HepG2 (cell line): ENCODE data around the gene TMEM229B. TPM values are rescaled to one million over a fixed set of nuclear protein-coding genes. Genes with fewer than 3 reads are reported as not detected.

Experiments used
- ATAC-seq: fragments of 200-7000 bp; cut with Tn5 transposase; 3 replicates; pipeline ENCODE4 v1.9.1; 2020; ENCODE audit warnings: mild to moderate bottlenecking, moderate library complexity
- BruUV-seq: library from RNA; stranded (reverse); fragments of 400-500 nt; replicated peaks from 2 replicates; lab custom pipeline; 2021; lab: Mats Ljungman, UMichigan
- CTCF ChIA-PET: fragments of 300-600 bp; formaldehyde crosslinking; extraction: SDS; loops from one replicate; lab custom pipeline; 2021; ENCODE audit warnings: low total read pairs, inconsistent platforms, low intra/inter-chr PET ratio; lab: Yijun Ruan, JAX
- POLR2A ChIA-PET: fragments of 350-600 bp; sonication (Branson Sonifier 250); formaldehyde crosslinking; loops from one replicate; lab custom pipeline; 2020; ENCODE audit warnings: antibody characterized with exemption, inconsistent platforms; lab: Yijun Ruan, JAX
- DNase-seq: peaks from one replicate; pipeline ENCODE4 v3.0.0-alpha.2; 2015; ENCODE audit warnings: low spot score
- FAIRE-seq: peaks from 3 replicates; lab custom pipeline; 2011; peaks lifted over from hg19 to GRCh38; lab: Jason Lieb, UNC
- H2AFZ ChIP-seq: one replicate; pipeline ENCODE4 v1.6.1; 2011; ENCODE audit warnings: low read length, inconsistent platforms
- H3K27ac ChIP-seq: fragments of 300-600 bp; 3 replicates; pipeline ENCODE4 v1.8.0; 2011; ENCODE audit warnings: mixed run types, mild to moderate bottlenecking, mixed read lengths, low read length, inconsistent platforms; ENCODE audit not compliant: insufficient read depth; ENCODE audit errors: extremely low read length
- H3K27me3 ChIP-seq, 2 experiments: fragments of 200-600 bp in 1 of 2; 2 replicates in 1 of 2; 3 replicates in 1 of 2; pipeline versions ENCODE4 v1.6.0 to v1.8.0; 2011; ENCODE audit warnings: low read length in 2 of 2, mild to moderate bottlenecking in 2 of 2, moderate library complexity in 2 of 2, inconsistent platforms in 1 of 2; ENCODE audit not compliant: insufficient read depth in 2 of 2, control insufficient read depth in 1 of 2
- H3K36me3 ChIP-seq, 2 experiments: fragments of 200-600 bp in 1 of 2; replicated peaks in 1 of 2; 2 replicates in 1 of 2; 3 replicates in 1 of 2; pipeline versions ENCODE4 v1.5.1 to v1.8.0; 2011; ENCODE audit warnings: low read length in 2 of 2, inconsistent platforms in 1 of 2; ENCODE audit not compliant: insufficient read depth in 2 of 2, control insufficient read depth in 1 of 2
- H3K4me1 ChIP-seq: 2 replicates; pipeline ENCODE4 v1.5.1; 2012; ENCODE audit warnings: low read length, inconsistent platforms; ENCODE audit not compliant: insufficient read depth
- H3K4me2 ChIP-seq: 2 replicates; pipeline ENCODE4 v1.6.0; 2011; ENCODE audit warnings: low read depth, low read length, inconsistent platforms
- H3K4me3 ChIP-seq, 3 experiments: fragments of 200-600 bp in 1 of 3; sonication (generic), shearing (Covaris generic) in 1 of 3; replicated peaks in 1 of 3; 2 replicates each; pipeline ENCODE4 v1.5.1; 2011 to 2016; ENCODE audit warnings: low read length in 3 of 3, inconsistent platforms in 2 of 3, low read depth in 2 of 3, mild to moderate bottlenecking in 2 of 3, control low read depth in 1 of 3, mixed read lengths in 1 of 3; ENCODE audit not compliant: insufficient read depth in 1 of 3
- H3K79me2 ChIP-seq: one replicate; pipeline ENCODE4 v1.6.1; 2011; ENCODE audit warnings: low read length, inconsistent platforms; ENCODE audit not compliant: insufficient read depth
- H3K9ac ChIP-seq: 2 replicates; pipeline ENCODE4 v1.6.0; 2011; ENCODE audit warnings: mild to moderate bottlenecking, low read depth, low read length, inconsistent platforms; ENCODE audit not compliant: insufficient read depth
- H3K9me3 ChIP-seq: 2 replicates; pipeline ENCODE4 v1.5.1; 2012; ENCODE audit warnings: mild to moderate bottlenecking, low read length
- H4K20me1 ChIP-seq: 2 replicates; pipeline ENCODE4 v1.6.0; 2011; ENCODE audit warnings: inconsistent platforms, mild to moderate bottlenecking, low read length, moderate library complexity; ENCODE audit not compliant: insufficient read depth
- DNMT1 ChIP-seq: sonication (generic); formaldehyde crosslinking; IDR thresholded peaks from 2 replicates; pipeline ENCODE4 v1.5.1; 2020; ENCODE audit warnings: mild to moderate bottlenecking, missing genetic modification reagents
- HHEX ChIP-seq: IDR thresholded peaks from 2 replicates; pipeline ENCODE4 v1.6.1; 2016; ENCODE audit warnings: control low read depth
- HMG20A ChIP-seq: IDR thresholded peaks from 2 replicates; pipeline ENCODE4 v1.6.1; 2016; ENCODE audit warnings: borderline replicate concordance
- KAT2B ChIP-seq: fragments of 150-350 bp; IDR thresholded peaks from 2 replicates; pipeline ENCODE4 v1.6.1; 2014; ENCODE audit warnings: low read depth, low read length, borderline replicate concordance
- KAT7 ChIP-seq: IDR thresholded peaks from 2 replicates; pipeline ENCODE4 v1.6.1; 2018; ENCODE audit warnings: borderline replicate concordance, missing compliant biosample characterization
- NR2F1 ChIP-seq, 2 experiments: fragments of 450-650 bp in 1 of 2; formaldehyde crosslinking in 1 of 2; IDR thresholded peaks; 2 replicates each; pipeline versions ENCODE4 v1.5.0 to v1.6.1; 2016 to 2020; ENCODE audit warnings: mild to moderate bottlenecking in 1 of 2, missing compliant biosample characterization in 1 of 2, missing genetic modification reagents in 1 of 2, moderate library complexity in 1 of 2
- NR2F6 ChIP-seq, 2 experiments: IDR thresholded peaks; 2 replicates each; pipeline ENCODE4 v1.6.1; 2016; ENCODE audit warnings: antibody characterized with exemption in 1 of 2, mild to moderate bottlenecking in 1 of 2
- TIGD3 ChIP-seq: sonication (generic); formaldehyde crosslinking; IDR thresholded peaks from 2 replicates; pipeline ENCODE4 v1.5.1; 2020; ENCODE audit warnings: mild to moderate bottlenecking, missing genetic modification reagents, borderline replicate concordance
- ZBED4 ChIP-seq: sonication (generic); formaldehyde crosslinking; IDR thresholded peaks from 2 replicates; pipeline ENCODE4 v1.4.0; 2020; ENCODE audit warnings: missing genetic modification reagents, borderline replicate concordance
- ZGPAT ChIP-seq: IDR thresholded peaks from 2 replicates; pipeline ENCODE4 v1.6.1; 2016; ENCODE audit warnings: mild to moderate bottlenecking
- ZNF160 ChIP-seq: sonication (generic); formaldehyde crosslinking; IDR thresholded peaks from 2 replicates; pipeline ENCODE4 v1.8.0; 2022; ENCODE audit warnings: mild to moderate bottlenecking, inconsistent platforms, missing genetic modification reagents
- ZNF441 ChIP-seq: sonication (generic); formaldehyde crosslinking; IDR thresholded peaks from 2 replicates; pipeline ENCODE4 v1.7.0; 2021; ENCODE audit warnings: missing genetic modification reagents, borderline replicate concordance
- ZNF549 ChIP-seq: sonication (generic); formaldehyde crosslinking; IDR thresholded peaks from 2 replicates; pipeline ENCODE4 v1.5.0; 2020; ENCODE audit warnings: missing genetic modification reagents
- ZNF784 ChIP-seq: sonication (generic); formaldehyde crosslinking; IDR thresholded peaks from 2 replicates; pipeline ENCODE4 v1.5.1; 2020; ENCODE audit warnings: missing genetic modification reagents, mild to moderate bottlenecking, borderline replicate concordance
- ZNF879 ChIP-seq: sonication (generic); formaldehyde crosslinking; IDR thresholded peaks from 2 replicates; pipeline ENCODE4 v1.8.1; 2023; ENCODE audit warnings: missing genetic modification reagents
- WGBS: methylation state at CpG from one replicate; pipeline ENCODE4 v1.1.6; 2017; ENCODE audit warnings: low lambda C conversion rate; 5-methylcytosine and 5-hydroxymethylcytosine counted together
- in situ Hi-C: cut with HindIII; loops from 2 replicates; pipeline ENCODE4 v1.10.0; 2017; ENCODE audit warnings: low pct_unique_long_range_greater_than_20kb; ENCODE audit not compliant: extremely low pct_ligation_motif_present
- intact Hi-C: fragments of 100-400 bp; cut with micrococcal nuclease; formaldehyde crosslinking; loops from one replicate; pipeline ENCODE4 v1.10.0; 2022; ENCODE audit not compliant: unreplicated experiment
- polyA plus RNA-seq, 8 experiments: library from polyadenylated mRNA; depleted of rRNA in 3 of 8; stranded (reverse) in 7 of 8; unstranded in 1 of 8; fragments of >200 nt; fragmentation: Illumina TruSeq in 4 of 8; extraction: Trizol in 4 of 8; gene quantifications; 2 replicates each; pipeline versions ENCODE4 v1.2.1 to v1.2.3, GENCODE V29; 2011 to 2016; ENCODE audit warnings: low read depth in 4 of 8, missing spikeins in 1 of 8, mixed read lengths in 1 of 8; ENCODE audit not compliant: insufficient read depth in 1 of 8
- total RNA-seq, 5 experiments: library from RNA; depleted of rRNA; stranded (reverse); fragments of >200 nt; fragmentation: Illumina TruSeq; extraction: Trizol; gene quantifications; 2 replicates each; pipeline ENCODE4 v1.2.3, GENCODE V29; 2016; ENCODE audit warnings: low read depth in 1 of 5

TMEM229B gene
- total and polyA plus RNA-seq, 2 of the 13 experiments (the other 11 are each of a cell fraction or from before 2014, with no cell fraction given) = 0.69 to 1.1 TPM

- H3K9ac ChIP-seq = no peak overlapping the region
- in situ Hi-C loops (loop anchor here (5.0 kb wide), 1 partner anchor 144 kb away; no protein-coding TSS in a partner anchor), intact Hi-C loops (loop anchor here (10.0 kb wide), 2 partner anchors 241 to 281 kb away; partner anchors contain the start of gene RDH12)
- no peak overlapping the region for H3K4me2 ChIP-seq
- no peaks in the 10 kb centered on the region for H3K36me3 ChIP-seq
- FAIRE-seq (no peak), DNase-seq (no peak), ATAC-seq (no peak)
- WGBS = 96% methylated on average over 2 of the region's 2 CpGs
- POLR2A ChIA-PET = no interaction called here
- CTCF ChIA-PET = no interaction called here
- no TSS peak for BruUV-seq
- H4K20me1 ChIP-seq = no peaks in the 10 kb centered on the region
- H3K27me3 ChIP-seq = peaks cover 2 to 6% of the 10 kb centered on the region in 2 experiments; a peak in 3 of 5 replicates
- no peak overlapping the region for H3K27ac ChIP-seq
- H3K9me3 ChIP-seq = no peaks in the 10 kb centered on the region
- peaks cover 20% of the 10 kb centered on the region for H3K4me1 ChIP-seq
- no peak overlapping the region for H3K4me3 ChIP-seq
- no peaks in the 10 kb centered on the region for H3K79me2 ChIP-seq
- no peak overlapping the region for H2AFZ ChIP-seq
- TF ChIP-seq ZNF441 (CRISPR knock-in tag) (no peak), KAT2B (no peak), ZNF549 (no peak), ZNF784 (CRISPR knock-in tag) (no peak), NR2F6 (IDR thresholded peaks at IDR 0.05) (no peak), NR2F6 (CRISPR knock-in tag; IDR thresholded peaks at IDR 0.05) (no peak), HHEX (CRISPR knock-in tag) (no peak), KAT7 (CRISPR knock-in tag) (no peak), TIGD3 (no peak), ZNF160 (CRISPR knock-in tag) (no peak), ZNF879 (no peak), ZBED4 (CRISPR knock-in tag) (no peak), HMG20A (CRISPR knock-in tag) (no peak), DNMT1 (CRISPR knock-in tag) (no peak), NR2F1 (CRISPR knock-in tag; IDR thresholded peaks at IDR 0.05) (no peak), ZGPAT (CRISPR knock-in tag) (no peak)
Observed at GRCh38 chr14:67423424-67423823, 65.1 kb downstream of the TMEM229B start.
